ENCODE measurements around the gene IRGC. TPM values are rescaled to one million over a fixed set of nuclear protein-coding genes. Genes with fewer than 3 reads are reported as not detected.

The IRGC gene
- total RNA-seq, 3 donors from 2014 or later = not detected

- DNase-seq (no peak), ATAC-seq (no peak)
- Histone ChIP-seq H3K9me3 (peaks cover 12% of the 10 kb centered on the region), H3K36me3 (ENCODE audit: low read depth) (no peaks in the 10 kb centered on the region), H3K4me1 (ENCODE audit: low read depth) (no peaks in the 10 kb centered on the region), H3K4me3 (no peak overlapping the region)
- no peak for TF ChIP-seq CTCF (IDR thresholded peaks at IDR 0.05)
- intact Hi-C loops (cut with DNase I, micrococcal nuclease) = no loop called here
These were observed 23.0 kb upstream of the IRGC start for GRCh38 chr19:43692877-43693276.

- Histone ChIP-seq H3K36me3 (ENCODE audit: low read depth) (no peaks in the 10 kb centered on the region), H3K9me3 (peaks cover 12% of the 10 kb centered on the region), H3K4me3 (no peak overlapping the region), H3K4me1 (ENCODE audit: low read depth) (peaks cover 4% of the 10 kb centered on the region)
- TF ChIP-seq CTCF (IDR thresholded peaks at IDR 0.05) = no peak
- intact Hi-C loops (cut with DNase I, micrococcal nuclease) = no loop called here
- DNase-seq (peak in 1 of 3 donors; percentile 29), ATAC-seq (peak; percentile 86)
These were observed 21.3 kb upstream of the IRGC start for GRCh38 chr19:43694553-43694952.

- Histone ChIP-seq H3K4me1 (ENCODE audit: low read depth) (peaks cover 14% of the 10 kb centered on the region), H3K9me3 (peaks cover 12% of the 10 kb centered on the region), H3K4me3 (no peak overlapping the region), H3K36me3 (ENCODE audit: low read depth) (no peaks in the 10 kb centered on the region)
- ATAC-seq = no peak
- intact Hi-C loops (cut with DNase I, micrococcal nuclease) = no loop called here
- TF ChIP-seq CTCF (IDR thresholded peaks at IDR 0.05) = no peak
- no peak for DNase-seq
These were observed 19.7 kb upstream of the IRGC start for GRCh38 chr19:43695985-43696704.

- H3K9me3 ChIP-seq = peaks cover under 1% of the 10 kb centered on the region
- no peak overlapping the region for H3K4me3 ChIP-seq
- ATAC-seq (no peak), DNase-seq (no peak)
- H3K36me3 ChIP-seq (ENCODE audit: low read depth) = no peaks in the 10 kb centered on the region
- H3K4me1 ChIP-seq (ENCODE audit: low read depth) = peaks cover 14% of the 10 kb centered on the region
- intact Hi-C loops (cut with DNase I, micrococcal nuclease) = no loop called here
- TF ChIP-seq CTCF (IDR thresholded peaks at IDR 0.05) = no peak
These were observed 18.6 kb upstream of the IRGC start for GRCh38 chr19:43697295-43697694.

GRCh38 chr19:43699506-43700394 lies 16.1 kb upstream of the IRGC start:
- Histone ChIP-seq H3K9me3 (no peaks in the 10 kb centered on the region), H3K4me3 (no peak overlapping the region)
- peak; percentile 45 to 68 (median 64) for DNase-seq

More at GRCh38 chr19:43699506-43700394, 16.1 kb upstream of the IRGC start:
- no peaks in the 10 kb centered on the region for H3K36me3 ChIP-seq (ENCODE audit: low read depth)
- intact Hi-C loops (cut with DNase I, micrococcal nuclease) = no loop called here
- TF ChIP-seq CTCF (IDR thresholded peaks at IDR 0.05) = no peak
- peak; percentile 34 for ATAC-seq
- H3K4me1 ChIP-seq (ENCODE audit: low read depth) = peaks cover 14% of the 10 kb centered on the region

Data from mucosa of descending colon (tissue), 3 donors.